GM21737 (cell line): ENCODE measurements around the gene CMTM6.
"Not testable (repeated sequence)": the region's sequence is repeated elsewhere in the genome, so short reads cannot be mapped to it uniquely, and the experiment has no call there.

Experiments used
- ATAC-seq: cut with Tn5 transposase; IDR thresholded peaks from one replicate; pipeline ENCODE4 v1.9.1; 2021; ENCODE audit warnings: mild to moderate bottlenecking, moderate library complexity; ENCODE audit not compliant: unreplicated experiment

Gene CMTM6

DNA sequence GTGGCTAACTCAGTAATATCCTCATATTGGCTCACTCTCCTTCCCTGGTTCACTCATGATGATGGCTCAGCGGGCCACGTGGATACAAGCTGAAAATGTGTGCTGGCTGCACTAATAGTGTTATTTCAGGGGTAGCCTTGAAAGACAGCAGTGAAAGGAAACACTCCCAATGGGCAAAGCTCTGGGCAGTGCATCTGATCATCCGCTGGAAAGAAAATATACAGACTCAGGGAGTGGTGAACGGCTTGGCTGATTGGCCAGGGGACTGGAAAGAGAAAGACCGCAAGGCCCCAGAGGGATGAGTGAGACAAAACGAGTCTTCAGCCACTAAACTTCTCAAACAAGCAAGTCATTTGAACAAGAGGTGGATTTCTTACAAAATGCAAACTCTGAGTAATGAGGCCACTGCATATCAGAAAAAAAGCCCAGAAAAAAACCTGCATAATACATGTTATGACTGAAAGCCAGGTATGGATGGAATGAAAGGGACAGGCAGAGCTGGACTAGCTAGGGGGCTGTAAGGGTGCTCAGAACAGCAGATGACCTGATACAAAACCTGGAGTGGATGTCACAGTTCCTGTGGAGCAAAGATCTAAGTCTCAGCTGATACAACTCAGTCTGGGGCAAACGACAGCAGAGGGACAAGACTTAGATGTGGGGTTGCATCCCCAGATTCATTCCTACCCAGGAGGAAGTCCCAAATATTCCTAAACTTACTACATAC lies 33.3 kb downstream of the CMTM6 start:
- ATAC-seq, result no peak

DNA sequence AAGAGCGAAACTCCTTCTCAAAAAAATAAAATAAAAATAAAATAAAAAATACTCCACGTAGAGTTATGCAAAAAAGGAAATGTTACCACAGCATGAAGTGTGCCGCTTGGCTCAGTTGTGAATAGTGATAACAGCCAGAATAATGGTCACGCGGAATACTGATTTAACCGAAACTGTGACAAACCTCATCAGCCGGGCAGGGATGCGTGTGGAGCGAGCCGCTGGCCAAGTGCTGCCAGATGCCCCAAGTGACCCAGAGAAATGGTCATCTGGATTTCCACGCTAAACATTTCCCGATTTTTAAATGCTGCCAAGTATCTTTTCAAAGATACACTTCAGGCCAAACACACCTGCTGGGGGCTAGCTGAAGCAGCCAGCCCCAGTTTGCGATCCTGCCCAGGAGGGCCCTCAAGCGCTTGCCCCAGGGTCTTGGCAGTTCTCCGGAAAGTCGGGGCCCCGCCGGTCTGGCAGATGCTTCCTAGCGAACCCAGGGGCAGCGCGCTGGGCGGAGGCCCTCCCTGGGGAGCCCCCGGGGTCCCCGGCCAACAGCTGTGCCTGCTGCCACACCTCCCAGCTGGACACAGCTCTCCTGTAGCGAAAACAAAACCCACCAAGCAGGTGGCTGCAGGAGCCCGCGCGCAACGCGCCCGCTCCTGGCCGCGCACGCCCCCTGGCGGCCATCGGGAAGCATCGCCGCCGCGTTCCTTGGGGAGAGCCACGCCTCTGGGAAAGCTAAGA lies 35.1 kb downstream of the CMTM6 start:
- peak; percentile 79 for ATAC-seq

DNA sequence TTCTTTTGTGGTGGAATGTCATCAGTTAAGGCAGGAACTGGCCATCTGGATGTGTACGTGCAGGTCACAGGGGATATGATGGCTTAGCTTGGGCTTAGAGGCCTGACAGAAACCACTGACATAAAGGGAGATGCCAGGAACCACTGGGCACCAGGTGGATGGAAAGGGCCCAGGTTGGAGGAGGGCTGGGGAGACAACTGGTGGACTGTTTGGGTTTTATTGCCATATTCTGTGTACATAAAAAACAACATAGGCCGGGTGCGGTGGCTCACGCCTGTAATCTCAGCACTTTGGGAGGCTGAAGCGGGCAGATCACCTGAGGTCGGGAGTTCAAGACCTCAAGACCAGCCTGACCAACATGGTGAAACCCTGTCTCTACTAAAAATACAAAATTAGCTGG lies 35.8 kb downstream of the CMTM6 start:
- not testable (repeated sequence) for ATAC-seq

DNA sequence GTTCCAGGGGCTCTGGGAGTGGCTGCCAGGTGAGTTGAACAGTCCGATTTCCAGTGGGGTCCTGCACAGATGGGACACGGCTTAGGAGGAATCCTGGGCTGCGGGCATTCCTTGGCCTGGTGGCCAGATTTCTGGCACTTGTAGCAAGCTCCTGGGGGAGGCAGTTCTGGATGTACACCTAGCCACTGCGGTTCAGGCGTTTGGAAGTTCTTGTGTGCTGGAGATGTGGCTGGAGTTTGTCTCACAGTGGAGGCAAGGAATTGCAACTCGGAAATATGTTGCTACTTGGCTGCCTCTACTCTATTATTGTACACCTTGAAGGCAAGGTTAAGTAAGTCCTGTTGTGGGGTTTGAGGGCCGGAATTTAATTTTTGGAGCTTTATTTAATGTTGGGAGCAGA lies 37.9 kb downstream of the CMTM6 start:
- ATAC-seq, result not testable (repeated sequence)

DNA sequence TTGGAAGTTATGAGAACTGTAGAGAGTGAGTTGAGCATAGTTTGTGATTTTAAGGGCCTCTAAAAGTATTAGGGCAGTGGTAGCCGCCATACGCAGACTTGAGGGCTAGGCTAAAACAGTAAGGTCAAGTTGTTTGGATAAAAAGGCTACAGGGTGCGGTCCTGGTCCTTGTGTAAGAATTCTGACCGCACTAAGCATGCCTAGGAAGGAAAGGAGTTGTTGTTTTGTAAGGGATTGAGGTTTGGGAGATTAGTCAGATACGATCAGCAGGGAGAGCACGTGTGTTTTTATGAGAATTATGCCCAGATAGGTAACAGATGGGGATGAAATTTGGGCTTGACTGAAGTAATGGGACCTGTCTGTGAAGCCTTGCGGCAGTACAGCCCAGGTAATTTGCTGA lies 39.2 kb downstream of the CMTM6 start:
- not testable (repeated sequence) for ATAC-seq

DNA sequence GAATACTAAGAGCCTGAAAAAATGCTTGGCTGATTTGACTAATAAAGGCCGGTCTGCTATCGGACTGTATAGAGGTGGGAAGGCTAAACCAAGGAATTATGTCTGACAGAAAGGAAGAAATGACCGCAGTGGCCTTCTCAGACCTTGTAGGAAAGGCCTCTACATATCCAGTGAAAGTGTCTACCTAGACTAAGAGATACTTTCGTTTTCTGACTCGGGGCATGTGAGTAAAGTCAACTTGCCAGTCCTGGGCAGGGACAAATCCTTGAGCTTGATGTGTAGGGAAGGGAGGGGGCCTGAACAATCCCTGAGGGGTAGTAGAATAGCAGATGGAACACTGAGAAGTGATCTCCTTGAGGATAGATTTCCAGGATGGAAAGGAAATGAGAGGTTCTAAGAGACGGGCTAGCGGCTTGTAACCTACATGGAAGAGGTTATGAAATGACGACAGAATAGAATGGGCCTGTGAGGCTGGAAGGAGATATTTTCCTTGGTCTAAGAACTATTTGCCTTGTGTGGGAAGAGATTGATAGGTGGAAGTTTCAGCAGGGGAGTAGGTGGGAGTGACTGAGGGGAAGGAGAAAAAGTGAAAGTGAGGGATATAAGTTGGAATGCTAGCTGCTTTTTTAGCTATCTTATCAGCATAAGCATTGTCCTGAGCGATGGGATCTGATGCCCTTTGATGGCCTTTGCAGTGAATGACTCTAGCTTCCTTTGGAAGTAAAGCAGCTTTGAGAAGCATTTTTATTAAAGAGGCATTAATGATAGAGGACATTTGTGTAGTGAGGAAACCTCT lies 40.3 kb downstream of the CMTM6 start:
- not testable (repeated sequence) for ATAC-seq

DNA sequence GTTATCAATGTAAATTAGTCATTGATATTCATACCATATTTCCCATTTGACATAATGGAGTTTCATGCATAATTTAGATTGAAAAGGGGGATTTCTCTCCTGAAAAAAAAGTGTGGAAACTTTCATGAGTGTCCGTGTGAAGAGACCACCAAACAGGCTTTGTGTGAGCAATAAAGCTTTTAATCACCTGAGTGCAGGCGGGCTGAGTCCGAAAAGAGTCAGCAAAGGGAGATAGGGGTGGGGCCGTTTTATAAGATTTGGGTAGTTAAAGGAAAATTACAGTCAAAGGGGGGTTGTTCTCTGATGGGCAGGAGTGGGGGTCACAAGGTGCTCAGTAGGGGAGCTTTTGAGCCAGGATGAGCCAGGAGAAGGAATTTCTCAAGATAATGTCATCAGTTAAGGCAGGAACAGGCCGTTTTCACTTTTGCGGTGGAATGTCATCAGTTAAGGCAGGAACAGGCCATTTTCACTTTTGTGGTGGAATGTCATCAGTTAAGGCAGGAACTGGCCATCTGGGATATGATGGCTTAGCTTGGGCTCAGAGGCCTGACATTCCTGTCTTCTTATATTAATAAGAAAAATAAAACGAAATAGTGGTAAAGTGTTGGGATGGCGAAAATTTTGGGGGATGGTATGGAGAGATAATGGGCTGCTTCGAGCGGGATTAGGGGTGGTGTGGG lies 41.7 kb downstream of the CMTM6 start:
- ATAC-seq, result not testable (repeated sequence)

DNA sequence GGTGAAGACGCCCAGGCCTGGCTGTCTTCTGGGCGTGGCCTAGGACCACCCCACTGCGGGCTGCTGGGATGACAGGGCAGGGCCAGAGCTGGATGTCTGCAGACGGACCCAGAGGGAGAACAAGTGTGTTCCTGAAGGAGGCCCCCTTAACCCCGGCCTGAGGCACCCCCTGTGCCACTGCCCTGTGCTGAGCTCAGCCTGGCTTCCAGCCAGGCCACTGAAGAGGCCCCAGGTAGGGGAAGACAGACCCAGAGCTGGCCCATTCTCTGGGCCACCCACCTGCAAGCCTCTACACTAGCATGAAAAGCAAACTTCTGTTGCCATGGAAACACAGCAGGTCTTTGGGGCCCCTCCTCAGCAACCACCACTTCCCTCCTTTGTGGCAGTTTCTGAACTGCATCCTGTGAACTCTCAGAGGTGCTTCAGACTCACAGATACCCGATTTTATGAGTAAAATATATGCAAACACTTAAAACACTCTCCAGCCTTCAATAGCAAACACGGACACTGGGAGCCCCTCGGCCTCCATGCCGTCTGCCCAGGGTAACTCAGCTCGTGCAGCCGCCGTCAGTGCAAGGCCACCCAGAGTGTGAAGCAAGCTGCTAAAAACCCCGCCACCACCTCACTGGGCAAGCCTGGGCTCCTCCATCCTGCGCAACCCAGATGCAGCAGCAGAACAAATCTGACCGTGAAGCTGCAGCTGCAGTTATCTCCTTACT lies 42.5 kb downstream of the CMTM6 start:
- peak; percentile 86 for ATAC-seq

DNA sequence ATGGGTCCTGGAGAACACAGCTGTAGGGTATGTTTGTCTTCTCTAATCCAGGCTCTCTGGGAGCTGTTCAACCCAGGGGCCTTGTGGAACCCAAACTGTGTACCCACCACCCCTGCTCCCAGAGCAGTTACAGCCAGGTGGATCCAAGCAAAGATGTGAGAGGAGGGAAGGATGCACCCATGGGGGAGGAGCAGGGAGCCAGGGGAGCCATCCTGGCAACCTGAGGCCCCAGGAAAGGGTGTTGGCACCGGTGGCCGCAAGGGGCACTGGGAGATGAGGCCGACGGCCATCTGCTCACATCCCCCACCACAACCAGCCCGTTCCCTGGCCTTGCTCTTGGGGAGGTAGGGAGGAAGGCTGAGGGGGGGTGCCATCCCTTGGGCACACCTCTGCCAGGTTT lies 43.2 kb downstream of the CMTM6 start:
- ATAC-seq, result no peak

DNA sequence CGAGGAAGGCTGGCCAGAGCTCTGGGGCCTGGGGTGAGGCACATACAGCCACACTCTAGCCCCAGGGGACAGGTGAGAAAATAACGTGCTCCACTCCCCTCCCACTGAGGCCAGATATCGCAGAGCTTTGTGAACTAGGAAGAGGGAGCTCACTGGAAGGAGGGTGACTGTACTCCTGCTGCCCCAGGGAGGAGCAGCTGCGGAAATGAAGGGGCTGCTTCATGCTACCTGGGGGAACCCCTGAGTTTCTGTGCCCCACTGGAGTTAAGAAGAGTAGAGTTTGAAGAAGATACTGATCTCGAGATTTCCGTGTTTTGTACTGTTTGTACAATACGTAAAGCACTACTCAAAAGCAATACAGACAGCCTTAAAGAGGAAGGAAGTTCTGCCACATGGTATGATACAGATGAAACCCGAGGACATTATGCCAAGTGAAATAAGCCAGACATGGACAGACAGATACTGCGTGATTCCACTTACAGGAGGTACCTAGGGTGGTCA lies 44.6 kb downstream of the CMTM6 start:
- no peak for ATAC-seq

DNA sequence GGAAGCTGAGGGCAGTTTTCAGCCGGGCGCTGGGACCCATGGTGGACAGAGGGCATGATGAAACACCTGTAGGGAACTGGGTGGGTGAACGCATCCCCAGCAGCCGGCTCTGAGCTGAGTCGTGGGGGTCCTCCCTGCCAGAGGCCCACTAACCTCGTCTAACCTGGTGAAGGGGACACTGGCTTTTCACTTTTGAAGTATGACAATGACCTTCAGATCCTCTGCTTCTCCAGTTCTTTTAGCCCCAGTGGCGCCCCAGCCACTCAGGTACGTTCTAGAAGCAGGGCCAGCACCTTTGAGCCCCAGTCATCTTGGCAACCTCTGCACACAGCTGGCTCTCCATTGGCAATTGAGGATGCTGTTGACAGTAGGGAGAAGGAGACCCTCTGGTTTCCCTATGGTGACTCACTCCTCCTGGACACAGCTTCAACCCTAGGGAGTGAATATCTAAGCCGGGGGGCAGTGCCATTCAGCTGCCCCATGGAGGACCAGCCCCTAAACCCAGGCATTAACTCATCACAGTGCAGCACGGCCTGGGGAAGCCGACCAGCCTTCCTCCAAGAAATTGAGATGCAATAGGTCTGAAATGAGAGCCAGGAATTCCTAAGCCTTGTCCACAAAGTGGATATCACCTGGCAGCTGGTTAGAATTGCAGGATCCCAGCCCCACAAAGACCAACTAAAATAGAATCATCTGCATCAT lies 46.1 kb downstream of the CMTM6 start:
- ATAC-seq, result no peak

DNA sequence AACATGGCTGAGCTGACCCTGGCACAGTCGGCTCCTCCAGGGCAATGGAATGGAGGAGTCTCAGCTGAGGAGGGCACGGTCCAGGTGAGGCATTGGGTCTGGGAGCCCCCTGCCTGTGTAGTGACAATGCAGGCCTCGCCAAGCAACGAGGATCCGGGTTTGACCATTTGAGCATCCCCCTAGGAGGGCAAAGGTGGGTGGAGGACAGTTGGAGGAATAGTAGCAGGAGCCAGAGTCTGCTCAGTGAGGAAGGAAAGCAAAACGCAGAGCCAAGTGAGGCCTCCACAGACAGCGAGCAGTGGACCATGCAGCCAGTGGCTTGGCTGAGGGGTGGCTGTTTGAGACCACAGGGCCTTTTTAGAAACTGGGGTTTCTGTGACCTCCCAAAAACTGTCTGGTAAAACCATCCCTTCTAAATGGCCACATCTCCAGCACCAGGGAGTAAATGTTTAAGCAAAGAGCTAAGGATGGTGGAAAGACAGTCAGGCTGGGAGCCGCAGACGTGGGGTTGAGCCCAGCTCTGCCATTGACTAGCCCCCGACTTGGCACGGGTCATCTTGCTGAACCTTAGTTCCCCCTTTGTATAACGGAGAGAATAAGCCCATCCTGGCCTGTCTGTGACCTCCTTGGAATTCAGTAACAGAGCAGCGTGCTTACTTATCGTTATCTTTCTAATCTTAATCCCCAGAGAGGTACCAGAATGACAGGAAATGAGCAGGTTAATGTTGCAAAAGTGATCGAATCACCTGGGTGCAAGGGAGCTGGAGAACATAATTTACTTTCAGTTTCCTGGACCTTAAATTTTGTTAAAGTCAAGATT lies 46.8 kb downstream of the CMTM6 start:
- no peak for ATAC-seq

DNA sequence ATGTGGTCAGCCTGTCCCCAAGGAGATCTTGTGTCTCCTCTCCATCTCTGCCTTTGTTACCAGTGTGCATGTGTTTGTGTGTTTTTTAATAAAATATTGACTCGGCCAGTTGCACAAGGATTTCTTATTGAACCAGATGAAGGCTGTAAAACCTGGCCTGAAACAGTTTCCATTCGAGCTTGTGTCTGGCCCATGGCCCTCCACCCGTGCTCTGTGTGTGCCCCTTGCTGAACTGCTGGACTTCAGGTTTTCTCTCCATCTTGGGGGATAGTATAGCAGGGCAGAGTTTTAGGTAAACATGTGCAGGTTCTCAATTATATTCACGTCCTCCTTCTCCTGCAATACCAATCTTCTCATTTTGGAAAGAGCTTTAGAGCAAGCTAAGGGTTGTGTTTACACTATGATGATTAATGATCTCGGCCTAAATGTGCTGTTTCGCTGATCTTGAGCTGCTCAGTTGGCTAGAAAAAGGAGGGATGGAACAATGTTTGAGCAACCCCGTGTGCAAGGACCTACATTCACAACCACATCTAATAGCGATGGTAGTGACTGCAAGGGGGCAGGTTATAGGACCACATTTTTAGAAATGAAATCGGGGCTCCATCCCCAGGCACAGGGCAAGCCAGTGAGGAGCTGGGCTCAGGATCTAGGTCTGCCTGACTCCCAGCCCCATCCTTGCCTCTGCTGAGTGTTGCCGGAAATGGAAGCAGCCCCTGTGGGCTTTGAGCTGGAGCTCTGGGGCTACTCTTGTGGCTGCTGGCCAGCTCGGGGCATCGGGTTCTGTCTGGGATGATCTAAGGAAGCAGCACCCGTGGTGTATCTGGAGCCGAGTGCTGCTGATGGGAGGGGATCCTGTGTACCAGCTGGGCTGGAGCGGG lies 47.7 kb downstream of the CMTM6 start:
- no peak for ATAC-seq

DNA sequence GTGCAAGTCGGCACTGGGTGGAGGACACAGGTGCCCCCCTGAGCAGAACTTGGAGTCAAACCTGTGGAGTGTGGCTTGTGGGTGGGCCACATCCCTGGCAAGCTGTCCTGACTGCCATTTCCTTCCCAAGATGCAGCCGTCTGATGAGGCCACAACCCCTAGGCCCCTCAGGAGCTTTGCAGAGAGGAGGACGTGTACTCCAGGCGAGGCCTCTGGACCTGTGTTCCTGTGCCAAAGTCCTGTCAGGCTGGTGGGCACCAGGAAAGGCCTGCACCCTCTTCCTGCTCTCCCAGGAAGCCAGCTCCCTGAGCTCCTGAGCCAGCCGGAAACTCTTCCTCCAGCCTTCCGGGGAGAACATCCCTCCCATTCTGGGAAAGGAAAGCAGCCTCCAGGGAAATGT lies 48.5 kb downstream of the CMTM6 start:
- no peak for ATAC-seq

DNA sequence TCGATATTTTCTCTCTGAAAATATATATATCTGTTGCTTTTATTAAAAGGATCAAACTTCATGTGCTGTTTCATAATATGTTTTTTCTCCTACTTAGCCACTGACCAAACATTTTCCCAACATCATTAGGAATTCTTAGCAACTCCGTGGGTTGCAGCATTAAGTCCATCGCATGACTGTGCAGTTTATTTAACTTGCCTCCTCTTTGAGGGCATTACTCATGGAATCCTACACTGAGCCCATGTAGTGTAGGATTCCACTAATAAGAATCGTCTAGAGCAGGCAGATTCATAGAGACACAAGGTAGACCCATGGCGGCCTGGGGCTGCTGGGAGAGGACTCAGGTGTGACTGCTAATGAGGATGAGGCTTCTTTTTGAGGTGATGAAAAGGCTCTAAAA lies 49.3 kb downstream of the CMTM6 start:
- ATAC-seq, result no peak

DNA sequence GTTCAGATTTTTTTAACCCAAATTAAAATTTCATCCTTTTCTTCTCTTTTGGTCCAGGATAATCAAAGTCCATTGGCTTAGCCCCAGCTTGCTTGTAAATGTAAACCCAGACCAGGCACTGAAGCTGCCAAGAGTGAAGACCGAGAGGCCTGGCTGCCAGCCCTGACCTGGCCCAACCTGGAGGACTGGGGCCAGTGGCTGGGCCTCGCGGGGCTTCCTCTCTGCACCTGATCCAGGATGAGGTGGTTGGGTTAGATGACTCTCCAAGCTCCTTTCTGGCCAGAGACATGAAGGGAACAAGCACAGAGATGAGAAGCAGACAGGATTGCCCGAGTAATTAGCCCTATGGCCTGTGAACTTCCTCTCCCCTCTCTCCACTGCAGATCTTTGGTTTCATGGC lies 50.6 kb downstream of the CMTM6 start:
- no peak for ATAC-seq

DNA sequence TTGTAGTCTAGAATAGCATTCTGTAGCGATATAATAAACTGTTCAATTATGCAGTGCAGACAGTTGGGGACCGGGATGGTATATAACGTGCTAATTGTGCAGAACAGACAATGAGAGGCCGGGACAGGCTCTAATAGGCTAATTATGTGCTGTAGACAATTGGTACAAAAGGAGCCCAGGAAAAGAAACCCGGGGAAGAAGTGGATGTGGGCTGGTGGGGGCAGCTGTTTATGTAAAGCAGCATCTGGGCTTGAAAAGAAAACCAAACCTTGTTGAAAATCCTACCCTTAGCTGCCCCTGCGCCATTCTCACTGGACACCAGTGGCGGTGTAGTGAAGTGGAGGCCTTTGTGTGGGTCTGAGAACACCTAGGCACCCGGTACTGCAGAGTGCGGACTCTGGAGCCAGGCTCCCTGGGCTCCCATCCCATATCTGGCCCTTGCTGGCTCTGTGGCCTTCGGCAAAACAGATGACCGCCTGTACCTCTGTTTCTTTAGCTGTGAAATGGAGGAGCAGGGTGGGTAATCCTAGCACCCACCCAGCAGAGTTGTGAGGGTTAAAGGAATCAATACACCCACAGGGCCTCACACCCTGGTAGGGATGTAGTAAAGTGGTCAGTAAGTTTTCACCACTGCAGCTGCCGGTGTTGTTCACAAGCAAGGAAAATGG lies 51.5 kb downstream of the CMTM6 start:
- no peak for ATAC-seq
